ENCODE measurements around the gene GGACT. TPM values are rescaled to one million over a fixed set of nuclear protein-coding genes. Genes with fewer than 3 reads are reported as not detected.

GGACT gene
- total and polyA plus RNA-seq, 2 experiments from 2014 or later: 0.70 to 5.6 TPM

- peak overlapping the region; percentile 58 for H3K4me2 ChIP-seq
- no peaks in the 10 kb centered on the region for H3K9me3 ChIP-seq (ENCODE audit: low read depth)
- no peaks in the 10 kb centered on the region for H3K27me3 ChIP-seq
- DNase-seq (ENCODE audit: low spot score): no peak
- TF ChIP-seq EZH2 (IDR thresholded peaks at IDR 0.05; ENCODE audit: borderline replicate concordance) (no peak), EZH2phosphoT487 (IDR thresholded peaks at IDR 0.05; ENCODE audit: low read depth, severe bottlenecking, unreplicated experiment) (no peak)
- TF ChIP-seq, protein P1, sequence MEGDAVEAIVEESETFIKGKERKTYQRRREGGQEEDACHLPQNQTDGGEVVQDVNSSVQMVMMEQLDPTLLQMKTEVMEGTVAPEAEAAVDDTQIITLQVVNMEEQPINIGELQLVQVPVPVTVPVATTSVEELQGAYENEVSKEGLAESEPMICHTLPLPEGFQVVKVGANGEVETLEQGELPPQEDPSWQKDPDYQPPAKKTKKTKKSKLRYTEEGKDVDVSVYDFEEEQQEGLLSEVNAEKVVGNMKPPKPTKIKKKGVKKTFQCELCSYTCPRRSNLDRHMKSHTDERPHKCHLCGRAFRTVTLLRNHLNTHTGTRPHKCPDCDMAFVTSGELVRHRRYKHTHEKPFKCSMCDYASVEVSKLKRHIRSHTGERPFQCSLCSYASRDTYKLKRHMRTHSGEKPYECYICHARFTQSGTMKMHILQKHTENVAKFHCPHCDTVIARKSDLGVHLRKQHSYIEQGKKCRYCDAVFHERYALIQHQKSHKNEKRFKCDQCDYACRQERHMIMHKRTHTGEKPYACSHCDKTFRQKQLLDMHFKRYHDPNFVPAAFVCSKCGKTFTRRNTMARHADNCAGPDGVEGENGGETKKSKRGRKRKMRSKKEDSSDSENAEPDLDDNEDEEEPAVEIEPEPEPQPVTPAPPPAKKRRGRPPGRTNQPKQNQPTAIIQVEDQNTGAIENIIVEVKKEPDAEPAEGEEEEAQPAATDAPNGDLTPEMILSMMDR (IDR thresholded peaks at IDR 0.05; ENCODE audit: poor library complexity): no peak
- peak overlapping the region; percentile 77 for H3K27ac ChIP-seq
- H3K36me3 ChIP-seq (replicated peaks; ENCODE audit: insufficient read depth, low read depth): no peaks in the 10 kb centered on the region
- peaks cover 9% of the 10 kb centered on the region for H3K4me1 ChIP-seq (ENCODE audit: insufficient read depth)
- no peak overlapping the region for H3K4me3 ChIP-seq
- 85% methylated on average over 13 of the region's 13 CpGs for WGBS (ENCODE audit: low lambda C conversion rate, missing lambda C conversion rate)
- H4K20me1 ChIP-seq (ENCODE audit: insufficient read depth, poor library complexity, severe bottlenecking): no peaks in the 10 kb centered on the region
- H2AFZ ChIP-seq: peak overlapping the region; percentile 11
- H3K79me2 ChIP-seq: no peaks in the 10 kb centered on the region
- H3K9me2 ChIP-seq (replicated peaks; ENCODE audit: insufficient read depth): no peaks in the 10 kb centered on the region
These were observed 70.9 kb downstream of the GGACT start for GRCh38 chr13:100517728-100518127.

- no peaks in the 10 kb centered on the region for H3K9me2 ChIP-seq (replicated peaks; ENCODE audit: insufficient read depth)
- H3K79me2 ChIP-seq: no peaks in the 10 kb centered on the region
- no peak overlapping the region for H2AFZ ChIP-seq
- TF ChIP-seq, protein P1 (IDR thresholded peaks at IDR 0.05; ENCODE audit: poor library complexity): no peak
- TF ChIP-seq EZH2phosphoT487 (IDR thresholded peaks at IDR 0.05; ENCODE audit: low read depth, severe bottlenecking, unreplicated experiment) (no peak), EZH2 (IDR thresholded peaks at IDR 0.05; ENCODE audit: borderline replicate concordance) (no peak)
- WGBS (ENCODE audit: low lambda C conversion rate, missing lambda C conversion rate): 63% methylated on average over 9 of the region's 9 CpGs
- no peaks in the 10 kb centered on the region for H4K20me1 ChIP-seq (ENCODE audit: insufficient read depth, poor library complexity, severe bottlenecking)
- no peaks in the 10 kb centered on the region for H3K27me3 ChIP-seq
- no peak overlapping the region for H3K4me3 ChIP-seq
- peak overlapping the region; percentile 77 for H3K27ac ChIP-seq
- H3K4me1 ChIP-seq (ENCODE audit: insufficient read depth): peaks cover 9% of the 10 kb centered on the region
- no peaks in the 10 kb centered on the region for H3K9me3 ChIP-seq (ENCODE audit: low read depth)
- DNase-seq (ENCODE audit: low spot score): peak; percentile 66
- no peaks in the 10 kb centered on the region for H3K36me3 ChIP-seq (replicated peaks; ENCODE audit: insufficient read depth, low read depth)
- H3K4me2 ChIP-seq: peak overlapping the region; percentile 58
These were observed 71.5 kb downstream of the GGACT start for GRCh38 chr13:100517135-100517534.

- no peak overlapping the region for H3K27ac ChIP-seq
- no peak overlapping the region for H3K4me3 ChIP-seq
- TF ChIP-seq EZH2 (IDR thresholded peaks at IDR 0.05; ENCODE audit: borderline replicate concordance): no peak
- DNase-seq (ENCODE audit: low spot score): no peak
- no peak overlapping the region for H2AFZ ChIP-seq
- H4K20me1 ChIP-seq (ENCODE audit: insufficient read depth, poor library complexity, severe bottlenecking): no peaks in the 10 kb centered on the region
- WGBS (ENCODE audit: low lambda C conversion rate, missing lambda C conversion rate): 86% methylated on average over 20 of the region's 20 CpGs
- no peaks in the 10 kb centered on the region for H3K36me3 ChIP-seq (replicated peaks; ENCODE audit: insufficient read depth, low read depth)
- H3K9me3 ChIP-seq (ENCODE audit: low read depth): no peaks in the 10 kb centered on the region
- peaks cover 9% of the 10 kb centered on the region for H3K4me1 ChIP-seq (ENCODE audit: insufficient read depth)
- no peaks in the 10 kb centered on the region for H3K27me3 ChIP-seq
- H3K79me2 ChIP-seq: no peaks in the 10 kb centered on the region
- no peaks in the 10 kb centered on the region for H3K9me2 ChIP-seq (replicated peaks; ENCODE audit: insufficient read depth)
- H3K4me2 ChIP-seq: no peak overlapping the region
These were observed 73.2 kb downstream of the GGACT start for GRCh38 chr13:100515410-100515800.

GRCh38 chr13:100514788-100515409 lies 73.7 kb downstream of the GGACT start:
- H3K4me2 ChIP-seq: no peak overlapping the region
- H3K9me2 ChIP-seq (replicated peaks; ENCODE audit: insufficient read depth): no peaks in the 10 kb centered on the region
- H3K9me3 ChIP-seq (ENCODE audit: low read depth): no peaks in the 10 kb centered on the region
- H3K27ac ChIP-seq: no peak overlapping the region
- no peaks in the 10 kb centered on the region for H3K79me2 ChIP-seq
- 2% methylated on average over 5 of the region's 5 CpGs for WGBS (ENCODE audit: low lambda C conversion rate, missing lambda C conversion rate)
- H3K4me1 ChIP-seq (ENCODE audit: insufficient read depth): peaks cover 9% of the 10 kb centered on the region
- DNase-seq (ENCODE audit: low spot score): peak; percentile 88
- no peaks in the 10 kb centered on the region for H3K36me3 ChIP-seq (replicated peaks; ENCODE audit: insufficient read depth, low read depth)
- H2AFZ ChIP-seq: no peak overlapping the region
- no peaks in the 10 kb centered on the region for H4K20me1 ChIP-seq (ENCODE audit: insufficient read depth, poor library complexity, severe bottlenecking)
- no peaks in the 10 kb centered on the region for H3K27me3 ChIP-seq
- no peak for TF ChIP-seq EZH2 (IDR thresholded peaks at IDR 0.05; ENCODE audit: borderline replicate concordance)
- TF ChIP-seq, protein P1 (IDR thresholded peaks at IDR 0.05; ENCODE audit: poor library complexity): peak; percentile 97
- H3K4me3 ChIP-seq: no peak overlapping the region

Measured in hepatocyte (in vitro differentiated cells).